Neural progenitor cell (in vitro differentiated cells): ENCODE results near the gene CASP7. TPM values are rescaled to one million over a fixed set of nuclear protein-coding genes. Genes with fewer than 3 reads are reported as not detected.

Experiments used
- DNase-seq: peaks from one replicate; pipeline ENCODE4 v3.0.0-alpha.2; 2016; ENCODE audit warnings: low spot score
- H2AFZ ChIP-seq: fragments of 200-600 bp; sonication (generic); replicated peaks from 2 replicates; pipeline ENCODE4 v1.6.1; 2016; ENCODE audit warnings: antibody characterized with exemption
- H3F3A ChIP-seq: fragments of 200-600 bp; sonication (generic); 2 replicates; pipeline ENCODE4 v1.6.1; 2016; ENCODE audit warnings: antibody characterized with exemption, low read depth
- H3K27ac ChIP-seq: fragments of 200-600 bp; sonication (generic); 2 replicates; pipeline ENCODE4 v1.5.1; 2016; ENCODE audit warnings: mild to moderate bottlenecking
- H3K27me3 ChIP-seq: fragments of 200-600 bp; sonication (generic); 2 replicates; pipeline ENCODE4 v1.6.1; 2016; ENCODE audit warnings: mild to moderate bottlenecking, moderate library complexity
- H3K36me3 ChIP-seq: fragments of 200-600 bp; sonication (generic); 2 replicates; pipeline ENCODE4 v1.5.1; 2016
- H3K4me1 ChIP-seq: fragments of 200-600 bp; sonication (generic); 2 replicates; pipeline ENCODE4 v1.6.1; 2016; ENCODE audit warnings: mixed run types
- H3K4me2 ChIP-seq: fragments of 200-600 bp; sonication (generic); 2 replicates; pipeline ENCODE4 v1.6.1; 2016
- H3K4me3 ChIP-seq: fragments of 200-600 bp; sonication (generic); 2 replicates; pipeline ENCODE4 v1.5.1; 2016
- H3K79me2 ChIP-seq: fragments of 200-600 bp; sonication (generic); 2 replicates; pipeline ENCODE4 v1.6.1; 2016; ENCODE audit warnings: low read depth
- H3K9ac ChIP-seq: fragments of 200-600 bp; sonication (generic); 2 replicates; pipeline ENCODE4 v1.6.1; 2016
- H3K9me3 ChIP-seq: fragments of 200-600 bp; sonication (generic); 2 replicates; pipeline ENCODE4 v1.5.1; 2016; ENCODE audit warnings: low read depth
- H4K20me1 ChIP-seq: fragments of 200-600 bp; sonication (generic); 2 replicates; pipeline ENCODE4 v1.6.1; 2016; ENCODE audit warnings: low read depth
- H3K27ac Mint-ChIP-seq: 3 replicates; pipeline ENCODE4 v1.8.0; 2021; ENCODE audit warnings: mixed read lengths
- H3K27me3 Mint-ChIP-seq: 2 replicates; pipeline ENCODE4 v1.8.0; 2022; ENCODE audit warnings: low read depth, mild to moderate bottlenecking, inconsistent platforms, moderate library complexity, mixed read lengths; ENCODE audit not compliant: insufficient read depth
- H3K36me3 Mint-ChIP-seq: 3 replicates; pipeline ENCODE4 v1.8.0; 2021; ENCODE audit warnings: mixed read lengths
- H3K4me1 Mint-ChIP-seq: 3 replicates; pipeline ENCODE4 v1.8.0; 2021; ENCODE audit warnings: mixed read lengths
- H3K4me3 Mint-ChIP-seq: 3 replicates; pipeline ENCODE4 v1.8.0; 2021; ENCODE audit warnings: mild to moderate bottlenecking, moderate library complexity, mixed read lengths
- H3K9me3 Mint-ChIP-seq: 3 replicates; pipeline ENCODE4 v1.8.0; 2020; ENCODE audit warnings: mixed read lengths
- CTCF ChIP-seq: fragments of 200-600 bp; sonication (generic); IDR thresholded peaks from 2 replicates; pipeline ENCODE4 v1.5.1; 2017; ENCODE audit warnings: antibody characterized with exemption, mild to moderate bottlenecking
- EZH2 ChIP-seq: fragments of 200-600 bp; sonication (generic); IDR thresholded peaks from 2 replicates; pipeline ENCODE4 v1.6.1; 2017; ENCODE audit warnings: antibody characterized with exemption, mild to moderate bottlenecking, moderate library complexity
- EZH2phosphoT487 ChIP-seq: fragments of 200-600 bp; sonication (generic); IDR thresholded peaks from 2 replicates; pipeline ENCODE4 v1.6.1; 2017; ENCODE audit warnings: antibody characterized with exemption
- total RNA-seq: library from RNA; depleted of rRNA; stranded (reverse); fragments of >200 nt; gene quantifications from 2 replicates; pipeline ENCODE4 v1.2.3, GENCODE V29; 2015; ENCODE audit warnings: low replicate concordance

The CASP7 gene
- total RNA-seq, 1 donor from 2014 or later: 18.9 TPM

GRCh38 chr10:113708640-113709039, 28.9 kb downstream of the CASP7 start:
- H3K27me3 ChIP-seq: no peaks in the 10 kb centered on the region
- peaks cover 19% of the 10 kb centered on the region for H3F3A ChIP-seq
- peaks cover 36% of the 10 kb centered on the region for H3K4me1 ChIP-seq
- no peaks in the 10 kb centered on the region for H3K9me3 ChIP-seq
- DNase-seq: no peak
- no peak overlapping the region for H2AFZ ChIP-seq
- H3K4me3 ChIP-seq: no peak overlapping the region
- no peak overlapping the region for H3K27ac ChIP-seq
- no peak overlapping the region for H3K9ac ChIP-seq
- no peak for TF ChIP-seq EZH2
- no peak for TF ChIP-seq CTCF
- TF ChIP-seq EZH2phosphoT487: no peak
- Mint-ChIP-seq H3K27me3 (no peaks in the 10 kb centered on the region), H3K27ac (peak overlapping the region; percentile 85), H3K9me3 (no peaks in the 10 kb centered on the region), H3K4me3 (no peak overlapping the region), H3K36me3 (peaks cover 2% of the 10 kb centered on the region), H3K4me1 (peaks cover 44% of the 10 kb centered on the region)
- H4K20me1 ChIP-seq: peaks cover 7% of the 10 kb centered on the region
- no peaks in the 10 kb centered on the region for H3K79me2 ChIP-seq
- no peaks in the 10 kb centered on the region for H3K36me3 ChIP-seq
- no peak overlapping the region for H3K4me2 ChIP-seq

- Histone ChIP-seq H3K79me2 (no peaks in the 10 kb centered on the region), H3K36me3 (no peaks in the 10 kb centered on the region), H3K4me2 (no peak overlapping the region), H2AFZ (no peak overlapping the region), H3K4me3 (no peak overlapping the region), H3K9me3 (no peaks in the 10 kb centered on the region), H4K20me1 (peaks cover 7% of the 10 kb centered on the region), H3K27ac (no peak overlapping the region), H3K9ac (no peak overlapping the region), H3K27me3 (no peaks in the 10 kb centered on the region), H3K4me1 (peaks cover 36% of the 10 kb centered on the region), H3F3A (peaks cover 19% of the 10 kb centered on the region)
- H3K9me3 Mint-ChIP-seq: no peaks in the 10 kb centered on the region
- peaks cover 4% of the 10 kb centered on the region for H3K36me3 Mint-ChIP-seq
- no peaks in the 10 kb centered on the region for H3K27me3 Mint-ChIP-seq
- no peak for TF ChIP-seq CTCF
- TF ChIP-seq EZH2: no peak
- TF ChIP-seq EZH2phosphoT487: no peak
- H3K4me1 Mint-ChIP-seq: peaks cover 44% of the 10 kb centered on the region
- peak overlapping the region; percentile 87 for H3K27ac Mint-ChIP-seq
- no peak overlapping the region for H3K4me3 Mint-ChIP-seq
- DNase-seq: no peak
These were observed 29.6 kb downstream of the CASP7 start for GRCh38 chr10:113709221-113709838.

DNA sequence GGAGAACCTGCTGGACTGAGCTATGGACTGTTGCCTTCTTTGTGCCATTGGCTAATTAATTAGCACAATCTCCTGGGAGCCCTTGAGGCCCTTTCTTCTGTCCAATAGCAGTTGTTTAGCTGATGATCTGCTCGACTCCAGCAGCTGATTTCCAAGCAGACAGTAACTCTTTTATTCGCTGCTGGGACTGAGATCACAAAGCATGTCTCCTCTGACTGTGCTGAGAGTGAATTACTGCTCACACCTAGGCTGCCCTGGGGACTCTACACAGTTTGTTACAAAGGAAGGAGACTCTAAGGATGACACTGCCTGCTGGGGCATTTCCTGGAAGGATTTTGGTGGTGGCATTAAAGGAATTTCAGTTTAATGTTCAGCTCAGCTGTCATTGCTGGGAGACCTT, 31.4 kb downstream of the CASP7 start:
- Mint-ChIP-seq H3K27me3 (no peaks in the 10 kb centered on the region), H3K27ac (peak overlapping the region; percentile 86), H3K36me3 (peaks cover 7% of the 10 kb centered on the region), H3K4me1 (peaks cover 39% of the 10 kb centered on the region), H3K9me3 (no peaks in the 10 kb centered on the region), H3K4me3 (no peak overlapping the region)
- Histone ChIP-seq H3K36me3 (no peaks in the 10 kb centered on the region), H3K4me1 (peaks cover 36% of the 10 kb centered on the region), H2AFZ (no peak overlapping the region), H3K9me3 (no peaks in the 10 kb centered on the region), H3K79me2 (no peaks in the 10 kb centered on the region), H3K4me3 (no peak overlapping the region), H3K4me2 (peak overlapping the region; percentile 56), H4K20me1 (peaks cover 7% of the 10 kb centered on the region), H3K9ac (no peak overlapping the region), H3K27me3 (no peaks in the 10 kb centered on the region), H3K27ac (peak overlapping the region; percentile 18), H3F3A (peaks cover 19% of the 10 kb centered on the region)
- no peak for TF ChIP-seq EZH2
- no peak for TF ChIP-seq CTCF
- TF ChIP-seq EZH2phosphoT487: no peak
- DNase-seq: peak; percentile 29
